K562 (cell line): ENCODE measurements around the gene POGZ. TPM values are rescaled to one million over a fixed set of nuclear protein-coding genes. Genes with fewer than 3 reads are reported as not detected.

ENCODE experiments used
- CAMTA2 ChIP-seq: fragments of 250-450 bp; sonication (Bioruptor Pico); conservative IDR thresholded peaks from 2 replicates; pipeline ENCODE4 v1.5.1; 2022
- CBX8 ChIP-seq: fragments of 200-600 bp; sonication (generic); IDR thresholded peaks from 2 replicates; pipeline ENCODE4 v1.6.1; 2012; ENCODE audit warnings: borderline replicate concordance, mixed run types, low read depth, mild to moderate bottlenecking, moderate library complexity, mixed read lengths, low read length, control low read depth, inconsistent platforms; ENCODE audit not compliant: poor library complexity, severe bottlenecking; ENCODE audit errors: extremely low read depth
- HBP1 ChIP-seq: fragments of 450-650 bp; formaldehyde crosslinking; IDR thresholded peaks from 2 replicates; pipeline ENCODE4 v1.4.0; 2022; ENCODE audit warnings: missing genetic modification characterization
- NR0B1 ChIP-seq: fragments of 450-650 bp; IDR thresholded peaks from one replicate; pipeline ENCODE4 v1.6.1; 2018; ENCODE audit warnings: mild to moderate bottlenecking, moderate library complexity; ENCODE audit not compliant: partially characterized antibody
- POLR2B ChIP-seq: fragments of 450-650 bp; IDR thresholded peaks from 2 replicates; pipeline ENCODE4 v1.6.1; 2018; ENCODE audit warnings: low read depth; ENCODE audit not compliant: partially characterized antibody
- POLR2G ChIP-seq: fragments of 200-400 bp; formaldehyde crosslinking; IDR thresholded peaks from 2 replicates; pipeline ENCODE4 v1.6.1; 2017; ENCODE audit warnings: low read depth, mild to moderate bottlenecking, antibody characterized with exemption, low read length, moderate library complexity
- TBP ChIP-seq: optimal IDR thresholded peaks from 2 replicates; pipeline ENCODE3; 2011; ENCODE audit warnings: low read depth, low read length, improper control_type of control experiment
- TSHZ1 ChIP-seq: fragments of 250-450 bp; sonication (Bioruptor Pico); IDR thresholded peaks from 2 replicates; pipeline ENCODE4 v1.4.0; 2020; ENCODE audit warnings: mild to moderate bottlenecking, moderate library complexity
- ZBED1 ChIP-seq: IDR thresholded peaks from 2 replicates; pipeline ENCODE4 v1.6.1; 2014
- ZNF124 ChIP-seq: sonication (generic); formaldehyde crosslinking; IDR thresholded peaks from 2 replicates; pipeline ENCODE4 v1.8.1; 2022; ENCODE audit warnings: missing genetic modification reagents
- ZNF639 ChIP-seq, 2 experiments: fragments of 200-800 bp in 1 of 2; sonication (Bioruptor generic) in 1 of 2; sonication (generic) in 1 of 2; formaldehyde crosslinking in 1 of 2; IDR thresholded peaks in 1 of 2; conservative IDR thresholded peaks in 1 of 2; 2 replicates each; pipeline versions ENCODE4 v1.5.0 to v1.6.1; 2016 to 2020; ENCODE audit warnings: missing compliant biosample characterization in 1 of 2, missing genetic modification characterization in 1 of 2, missing genetic modification reagents in 1 of 2
- polyA plus RNA-seq, 8 experiments: library from polyadenylated mRNA; depleted of rRNA in 4 of 8; stranded (reverse) in 5 of 8; unstranded in 3 of 8; fragments of >200 nt; fragmentation: Nextera tagmentation in 2 of 8; fragmentation: Illumina TruSeq in 1 of 8; extraction: Ambion mirVana in 2 of 8; extraction: Trizol in 1 of 8; gene quantifications; 2 replicates each; pipeline versions ENCODE4 v1.2.1 to v1.2.3, GENCODE V29; 2011 to 2014; ENCODE audit warnings: inconsistent platforms in 1 of 8, missing spikeins in 1 of 8
- total RNA-seq, 7 experiments: library from RNA; depleted of rRNA in 6 of 7; stranded (reverse); fragments of >200 nt in 6 of 7; fragmentation: Illumina TruSeq in 2 of 7; extraction: Trizol in 2 of 7; gene quantifications; 2 replicates each; pipeline versions ENCODE4 v1.2.1 to v1.2.3, GENCODE V29; 2011 to 2021; ENCODE audit warnings: low replicate concordance in 1 of 7
- TF ChIP-seq, protein P1 (sequence below), 2 experiments: IDR thresholded peaks; 2 replicates each; pipeline ENCODE4 v1.6.1; 2011; ENCODE audit warnings: borderline replicate concordance in 1 of 2, control low read depth in 1 of 2, low read depth in 1 of 2, low read length in 1 of 2, mild to moderate bottlenecking in 1 of 2, mixed read lengths in 1 of 2, moderate library complexity in 1 of 2; ENCODE audit not compliant: insufficient read depth in 1 of 2, insufficient read length in 1 of 2, poor library complexity in 1 of 2, severe bottlenecking in 1 of 2; ENCODE audit errors: extremely low read depth in 1 of 2
- TF ChIP-seq, protein P2 (sequence below): sonication (generic); formaldehyde crosslinking; IDR thresholded peaks from 2 replicates; pipeline ENCODE4 v1.9.0; 2022; ENCODE audit warnings: mild to moderate bottlenecking, missing genetic modification reagents

The POGZ gene
- total and polyA plus RNA-seq, 9 of the 15 experiments (the other 6 are each of a cell fraction or from before 2014, with no cell fraction given): 9.4 to 40.6 (median 21.6) TPM

DNA sequence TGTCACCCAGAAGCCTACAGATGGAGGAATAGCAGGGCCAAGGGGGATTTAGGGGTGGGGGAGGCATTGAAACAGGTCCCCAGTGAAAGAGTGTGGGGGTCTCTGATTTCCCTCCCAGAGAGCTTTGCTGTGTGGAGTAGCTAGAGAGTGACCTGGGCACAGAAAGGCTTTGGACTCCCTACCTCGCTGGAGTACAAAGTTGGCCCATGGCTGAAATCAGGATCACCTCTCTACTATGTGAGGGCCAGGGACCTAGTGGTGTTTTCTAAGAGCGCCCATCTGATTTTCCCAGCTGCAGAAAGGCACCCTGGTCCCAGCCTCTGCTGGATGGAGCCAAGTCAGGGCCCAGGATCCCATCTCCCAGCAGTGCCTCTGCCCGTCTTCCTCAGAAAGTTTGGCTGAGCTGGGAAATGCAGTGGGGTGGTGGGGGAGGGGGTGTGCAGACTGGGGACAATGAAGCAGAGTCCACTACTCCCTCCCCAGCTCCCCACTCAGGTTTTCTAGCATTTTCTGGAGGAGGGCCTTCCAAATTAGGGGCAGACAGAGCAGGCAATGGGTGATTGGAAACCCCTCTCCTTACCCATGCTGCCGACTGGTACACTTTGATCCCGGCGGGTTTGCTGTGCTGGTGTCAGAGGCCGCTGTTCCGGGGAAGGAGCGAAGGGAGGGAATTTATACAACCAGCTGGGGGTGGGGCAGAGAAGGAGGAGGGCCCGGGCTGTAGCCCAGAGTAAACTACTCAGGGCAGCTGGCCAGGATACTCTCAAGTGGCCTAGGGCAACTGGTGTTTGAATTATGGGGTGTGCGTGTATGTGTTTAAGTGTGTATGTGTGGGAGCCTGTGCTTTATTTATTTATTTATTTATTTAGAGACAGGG is 87.0 kb downstream of the POGZ start, which contains the start of gene SELENBP1 (continued):
- TF ChIP-seq HBP1 (CRISPR knock-in tag) (no peak), POLR2G (peak; percentile 67), TBP (peak; percentile 75), ZNF639 (CRISPR knock-in tag; conservative IDR thresholded peaks at IDR 0.05 in 1 of 2, IDR thresholded peaks at IDR 0.05 in 1 of 2) (no peak), CAMTA2 (CRISPR knock-in tag) (no peak), ZNF124 (CRISPR knock-in tag) (no peak), ZBED1 (no peak), CBX8 (no peak), POLR2B (peak; percentile 53), NR0B1 (no peak), TSHZ1 (no peak)
- TF ChIP-seq, protein P1, sequence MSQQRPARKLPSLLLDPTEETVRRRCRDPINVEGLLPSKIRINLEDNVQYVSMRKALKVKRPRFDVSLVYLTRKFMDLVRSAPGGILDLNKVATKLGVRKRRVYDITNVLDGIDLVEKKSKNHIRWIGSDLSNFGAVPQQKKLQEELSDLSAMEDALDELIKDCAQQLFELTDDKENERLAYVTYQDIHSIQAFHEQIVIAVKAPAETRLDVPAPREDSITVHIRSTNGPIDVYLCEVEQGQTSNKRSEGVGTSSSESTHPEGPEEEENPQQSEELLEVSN (IDR thresholded peaks at IDR 0.05; ENCODE audit: borderline replicate concordance in 1 of 2, extremely low read depth in 1 of 2, insufficient read depth in 1 of 2, insufficient read length in 1 of 2, low read depth in 1 of 2, low read length in 1 of 2, poor library complexity in 1 of 2, severe bottlenecking in 1 of 2): peak in 1 of 2 experiments; percentile 11
- TF ChIP-seq, protein P2, sequence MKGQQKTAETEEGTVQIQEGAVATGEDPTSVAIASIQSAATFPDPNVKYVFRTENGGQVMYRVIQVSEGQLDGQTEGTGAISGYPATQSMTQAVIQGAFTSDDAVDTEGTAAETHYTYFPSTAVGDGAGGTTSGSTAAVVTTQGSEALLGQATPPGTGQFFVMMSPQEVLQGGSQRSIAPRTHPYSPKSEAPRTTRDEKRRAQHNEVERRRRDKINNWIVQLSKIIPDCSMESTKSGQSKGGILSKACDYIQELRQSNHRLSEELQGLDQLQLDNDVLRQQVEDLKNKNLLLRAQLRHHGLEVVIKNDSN: no peak
